Measurements from ENCODE around the gene TNNC1. TPM values are rescaled to one million over a fixed set of nuclear protein-coding genes. Genes with fewer than 3 reads are reported as not detected.
A peak's percentile ranks its signal among the peaks of the same experiment; 100 is the strongest.

The TNNC1 gene
- total and polyA plus RNA-seq, 8 donors, result 0.40 to 6.3 (median 1.5) TPM

DNA sequence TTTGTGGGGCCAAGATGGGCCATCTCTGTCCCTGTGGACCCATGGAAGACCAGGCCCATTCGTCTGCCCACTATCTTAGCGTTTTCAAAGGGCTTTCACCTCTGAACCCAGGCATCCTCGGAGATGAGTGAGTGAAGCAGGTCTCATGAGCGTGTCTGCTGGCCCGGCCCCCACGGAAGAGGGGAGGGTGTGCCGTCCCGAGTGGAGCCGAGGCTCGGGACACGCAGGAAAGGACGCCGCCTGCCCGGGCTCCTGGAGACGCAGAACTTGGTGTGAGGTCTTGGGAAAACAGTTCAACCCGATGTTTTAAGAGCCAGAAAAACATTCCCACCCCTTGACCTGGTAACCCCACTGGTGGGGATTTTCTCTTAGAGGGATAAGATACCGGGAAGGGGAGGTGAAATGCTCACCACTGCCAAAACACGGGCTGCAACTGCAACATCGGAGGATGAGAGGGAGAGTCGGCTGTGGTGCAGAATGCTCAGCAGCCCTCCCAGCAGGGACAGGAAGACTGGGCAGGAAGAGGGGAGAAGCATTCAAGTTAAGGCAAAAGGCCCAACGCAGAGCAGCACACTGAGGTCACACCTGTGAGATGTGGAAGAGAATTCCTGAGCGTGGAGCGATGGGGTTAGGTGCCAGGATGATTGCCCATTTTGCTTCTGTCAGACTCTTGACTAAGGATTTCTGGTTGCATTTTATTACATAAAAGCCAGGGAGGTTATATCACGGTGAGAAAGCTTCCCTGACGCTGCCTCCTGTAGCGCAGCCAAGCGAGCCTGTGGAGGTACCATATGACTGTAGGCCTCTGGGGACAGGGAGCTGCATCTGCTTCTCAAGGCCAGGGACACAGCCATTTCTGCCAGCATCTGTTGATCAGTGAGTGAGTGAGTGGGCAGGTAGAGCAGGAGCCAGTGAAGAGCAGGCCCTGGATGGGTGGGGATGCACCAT is 27.2 kb upstream of the TNNC1 start:
- Histone ChIP-seq H3K9me3 (no peaks in the 10 kb centered on the region), H3K27me3 (no peaks in the 10 kb centered on the region), H3K4me1 (no peaks in the 10 kb centered on the region), H3K4me3 (no peak overlapping the region), H3K27ac (no peak overlapping the region), H3K36me3 (peaks cover 0 to 58% (median 36%) of the 10 kb centered on the region in 3 donors)
- 87 to 92% methylated on average over 27 of the region's 27 CpGs for WGBS, 2 donors
- TF ChIP-seq, protein P1, sequence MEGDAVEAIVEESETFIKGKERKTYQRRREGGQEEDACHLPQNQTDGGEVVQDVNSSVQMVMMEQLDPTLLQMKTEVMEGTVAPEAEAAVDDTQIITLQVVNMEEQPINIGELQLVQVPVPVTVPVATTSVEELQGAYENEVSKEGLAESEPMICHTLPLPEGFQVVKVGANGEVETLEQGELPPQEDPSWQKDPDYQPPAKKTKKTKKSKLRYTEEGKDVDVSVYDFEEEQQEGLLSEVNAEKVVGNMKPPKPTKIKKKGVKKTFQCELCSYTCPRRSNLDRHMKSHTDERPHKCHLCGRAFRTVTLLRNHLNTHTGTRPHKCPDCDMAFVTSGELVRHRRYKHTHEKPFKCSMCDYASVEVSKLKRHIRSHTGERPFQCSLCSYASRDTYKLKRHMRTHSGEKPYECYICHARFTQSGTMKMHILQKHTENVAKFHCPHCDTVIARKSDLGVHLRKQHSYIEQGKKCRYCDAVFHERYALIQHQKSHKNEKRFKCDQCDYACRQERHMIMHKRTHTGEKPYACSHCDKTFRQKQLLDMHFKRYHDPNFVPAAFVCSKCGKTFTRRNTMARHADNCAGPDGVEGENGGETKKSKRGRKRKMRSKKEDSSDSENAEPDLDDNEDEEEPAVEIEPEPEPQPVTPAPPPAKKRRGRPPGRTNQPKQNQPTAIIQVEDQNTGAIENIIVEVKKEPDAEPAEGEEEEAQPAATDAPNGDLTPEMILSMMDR (IDR thresholded peaks at IDR 0.05), result no peak
- ATAC-seq, result no peak
- DNase-seq, result no peak
- FAIRE-seq, result no peak
- intact Hi-C loops (cut with DNase I), result no loop called here

DNA sequence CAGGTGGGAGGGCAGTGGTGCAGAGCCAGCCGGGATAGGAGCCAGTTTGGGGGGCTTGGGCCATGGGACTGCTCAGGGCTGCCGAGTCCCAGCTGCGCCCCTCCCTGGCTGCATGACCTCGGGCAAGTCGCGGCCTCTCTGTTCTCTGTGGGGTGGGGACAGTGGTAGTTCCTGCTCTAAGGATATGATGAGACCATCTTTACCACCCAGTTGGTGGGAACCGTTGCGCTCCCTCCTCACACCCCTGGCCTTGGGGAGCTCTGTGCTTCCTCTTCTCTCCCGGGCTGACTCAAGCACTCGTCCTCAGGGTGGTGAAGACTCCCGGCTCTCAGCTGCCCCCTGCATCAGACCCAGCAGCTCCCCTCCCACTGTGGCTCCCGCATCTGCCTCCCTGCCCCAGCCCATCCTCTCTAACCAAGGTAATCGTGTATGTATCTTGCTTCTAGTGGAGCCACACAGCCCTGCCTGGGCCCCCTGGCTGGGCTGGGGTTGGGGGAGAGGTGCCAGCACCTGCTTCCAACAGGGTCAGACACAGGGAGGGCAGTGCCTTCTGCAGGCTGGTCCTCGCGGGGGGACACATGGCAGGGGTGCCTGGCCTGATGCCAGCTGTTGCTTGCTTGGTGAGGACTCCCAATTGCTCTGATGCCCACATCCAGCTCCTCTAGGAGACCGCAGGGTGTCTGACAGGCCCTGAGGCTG is 26.2 kb upstream of the TNNC1 start:
- WGBS, 2 donors, result 90 to 96% methylated on average over 16 of the region's 16 CpGs

DNA sequence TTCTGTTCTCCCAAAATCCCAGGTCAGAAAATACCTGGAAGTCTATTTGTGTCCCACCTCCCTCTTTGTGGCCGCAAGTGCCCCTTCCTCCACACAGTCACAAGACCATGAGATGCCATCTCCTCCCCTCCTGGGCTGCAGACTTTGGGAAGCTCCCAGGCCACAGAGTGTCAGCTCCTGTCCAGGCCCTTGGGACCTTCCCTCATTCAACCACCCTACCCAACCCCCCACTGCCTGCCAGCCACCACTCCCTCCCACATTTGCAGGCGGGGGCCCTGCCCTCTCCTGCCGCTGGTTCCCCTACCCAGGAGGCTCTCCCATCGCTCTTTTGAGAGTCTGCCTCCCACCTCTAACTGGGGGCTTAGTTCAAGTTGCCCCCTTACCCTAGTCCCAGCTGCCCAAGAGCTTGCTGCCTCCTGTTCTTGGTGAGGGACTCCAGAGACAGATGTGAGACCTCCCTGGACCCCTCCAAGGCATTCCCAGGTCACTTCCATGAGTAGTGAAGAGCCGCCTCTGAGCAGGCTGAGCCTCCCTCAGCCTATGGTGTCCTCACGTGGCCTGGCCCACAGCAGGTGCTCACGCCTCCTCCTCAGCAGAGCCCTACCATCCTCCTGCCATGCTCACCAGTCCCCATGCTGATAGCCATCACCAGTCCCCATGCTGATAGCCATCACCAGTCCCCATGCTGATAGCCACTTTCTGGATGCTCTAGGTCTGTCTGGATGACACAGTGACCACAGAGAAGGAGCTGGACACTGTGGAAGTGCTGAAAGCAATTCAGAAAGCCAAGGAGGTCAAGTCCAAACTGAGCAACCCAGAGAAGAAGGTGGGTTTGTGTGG is 25.4 kb upstream of the TNNC1 start:
- FAIRE-seq, result no peak
- DNase-seq, result no peak
- 94 to 99% methylated on average over 7 of the region's 7 CpGs for WGBS, 2 donors
- Histone ChIP-seq H3K27ac (no peak overlapping the region), H3K27me3 (no peaks in the 10 kb centered on the region), H3K9me3 (no peaks in the 10 kb centered on the region), H3K4me3 (no peak overlapping the region), H3K36me3 (peaks cover 3 to 67% (median 36%) of the 10 kb centered on the region in 3 donors), H3K4me1 (no peaks in the 10 kb centered on the region)
- TF ChIP-seq, protein P1 (IDR thresholded peaks at IDR 0.05), result no peak
- ATAC-seq, result no peak
- intact Hi-C loops (cut with DNase I), result no loop called here

More for the DNA sequence above, 26.2 kb upstream of the TNNC1 start:
- intact Hi-C loops (cut with DNase I), result no loop called here
- no peaks in the 10 kb centered on the region for H3K9me3 ChIP-seq
- DNase-seq (peak in 1 of 6 donors; percentile 80), ATAC-seq (no peak), FAIRE-seq (no peak)
- peaks cover 3 to 65% (median 36%) of the 10 kb centered on the region in 3 donors for H3K36me3 ChIP-seq
- TF ChIP-seq, protein P1 (IDR thresholded peaks at IDR 0.05), result no peak
- H3K27me3 ChIP-seq, result no peaks in the 10 kb centered on the region
- no peak overlapping the region for H3K4me3 ChIP-seq
- H3K27ac ChIP-seq, result no peak overlapping the region
- no peaks in the 10 kb centered on the region for H3K4me1 ChIP-seq

DNA sequence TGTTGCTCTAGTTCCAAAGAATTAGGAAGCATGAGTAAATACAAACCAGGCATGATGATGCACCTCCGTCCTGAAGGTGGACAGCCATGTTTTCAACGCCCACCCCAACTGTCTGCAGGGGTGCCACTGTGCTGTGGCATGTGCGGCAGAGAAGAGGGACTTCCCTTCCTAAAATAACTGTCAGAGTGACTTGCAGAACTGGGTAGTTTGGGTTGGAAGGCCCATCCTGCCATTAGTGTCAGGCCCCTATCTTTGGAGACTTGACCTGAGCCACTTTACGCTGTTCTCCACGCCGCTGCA is 23.9 kb upstream of the TNNC1 start:
- no peak for ATAC-seq
- TF ChIP-seq, protein P1 (IDR thresholded peaks at IDR 0.05), result no peak
- no peak for FAIRE-seq
- 96 to 98% methylated on average over 6 of the region's 6 CpGs for WGBS, 2 donors
- Histone ChIP-seq H3K9me3 (no peaks in the 10 kb centered on the region), H3K27me3 (no peaks in the 10 kb centered on the region), H3K27ac (no peak overlapping the region), H3K4me3 (no peak overlapping the region), H3K4me1 (no peaks in the 10 kb centered on the region), H3K36me3 (peaks cover 3 to 80% (median 46%) of the 10 kb centered on the region in 3 donors)
- intact Hi-C loops (cut with DNase I), result no loop called here
- DNase-seq, result no peak
